ENCODE results near the gene IL2RA. TPM values are rescaled to one million over a fixed set of nuclear protein-coding genes. Genes with fewer than 3 reads are reported as not detected.

Gene IL2RA
- polyA plus RNA-seq, 1 donor (not counting 4 experiments of a cell fraction or from before 2014, with no cell fraction given): not detected

DNA sequence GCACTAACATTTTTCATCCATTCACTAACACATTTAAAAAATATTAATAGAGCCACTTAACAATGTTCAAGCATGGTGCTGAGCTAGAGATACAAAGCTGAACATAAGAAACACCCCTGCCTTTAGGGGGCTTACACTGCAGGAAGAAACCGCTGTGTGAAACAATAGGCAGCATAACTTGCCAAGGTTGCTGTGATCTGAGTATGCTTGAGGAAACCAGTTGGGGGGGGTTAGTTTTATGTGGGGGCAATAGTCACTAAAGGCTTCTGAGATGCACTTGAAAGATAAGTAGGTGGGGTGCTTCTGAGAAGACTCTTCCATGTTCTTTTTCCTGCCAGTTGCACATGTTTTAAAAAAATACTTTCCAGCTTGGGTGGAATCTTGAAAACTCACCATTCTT is 29.5 kb upstream of the IL2RA start:
- Histone ChIP-seq H3K4me1 (ENCODE audit: control insufficient read depth, extremely low read depth, insufficient read depth, low read length) (peaks cover 17% of the 10 kb centered on the region), H4K20me1 (ENCODE audit: control insufficient read depth, extremely low read depth, insufficient read depth, low read length) (peaks cover 24% of the 10 kb centered on the region), H2AFZ (ENCODE audit: control insufficient read depth, low read length) (no peak overlapping the region), H3K4me3 (ENCODE audit: control insufficient read depth in 2 of 3, extremely low read depth in 1 of 3, insufficient read depth in 2 of 3, low read depth in 1 of 3, low read length in 3 of 3) (peak overlapping the region in 1 of 3 experiments; percentile 9), H3K9me3 (ENCODE audit: control insufficient read depth, low read depth, low read length) (no peaks in the 10 kb centered on the region), H3K36me3 (ENCODE audit: control insufficient read depth in 2 of 2, extremely low read depth in 1 of 2, insufficient read depth in 2 of 2, low read length in 2 of 2) (peaks cover 0 to 2% of the 10 kb centered on the region in 2 experiments), H3K9me1 (ENCODE audit: control insufficient read depth, extremely low read depth, insufficient read depth, low read length) (no peaks in the 10 kb centered on the region), H3K79me2 (ENCODE audit: control insufficient read depth, insufficient read depth, low read length) (peaks cover 77% of the 10 kb centered on the region), H3K4me2 (ENCODE audit: control insufficient read depth, extremely low read depth, insufficient read depth, low read depth, low read length) (peak overlapping the region; percentile 42), H3K9ac (ENCODE audit: control insufficient read depth, extremely low read depth, insufficient read depth, low read length) (no peak overlapping the region), H3K27me3 (ENCODE audit: control insufficient read depth, extremely low read depth, insufficient read depth, low read length) (no peaks in the 10 kb centered on the region), H3K27ac (ENCODE audit: control insufficient read depth, insufficient read depth, low read length) (no peak overlapping the region)
- no peak for DNase-seq (ENCODE audit: low read depth, low spot score)
- dilution Hi-C loops (cut with MboI; ENCODE audit: extremely low pct_ligation_motif_present, low sequenced_read_pairs): loop anchor here (25.0 kb wide), 1 partner anchor 129 kb away; no protein-coding TSS in a partner anchor
- FAIRE-seq: no peak
- no peak for TF ChIP-seq EZH2 (IDR thresholded peaks at IDR 0.05; ENCODE audit: low read length)
- TF ChIP-seq CTCF (optimal IDR thresholded peaks at IDR 0.05 in 1 of 3, IDR thresholded peaks at IDR 0.05 in 1 of 3, conservative IDR thresholded peaks at IDR 0.05 in 1 of 3; ENCODE audit: extremely low read depth in 1 of 3, insufficient read depth in 2 of 3, low read length in 3 of 3): no peak

DNA sequence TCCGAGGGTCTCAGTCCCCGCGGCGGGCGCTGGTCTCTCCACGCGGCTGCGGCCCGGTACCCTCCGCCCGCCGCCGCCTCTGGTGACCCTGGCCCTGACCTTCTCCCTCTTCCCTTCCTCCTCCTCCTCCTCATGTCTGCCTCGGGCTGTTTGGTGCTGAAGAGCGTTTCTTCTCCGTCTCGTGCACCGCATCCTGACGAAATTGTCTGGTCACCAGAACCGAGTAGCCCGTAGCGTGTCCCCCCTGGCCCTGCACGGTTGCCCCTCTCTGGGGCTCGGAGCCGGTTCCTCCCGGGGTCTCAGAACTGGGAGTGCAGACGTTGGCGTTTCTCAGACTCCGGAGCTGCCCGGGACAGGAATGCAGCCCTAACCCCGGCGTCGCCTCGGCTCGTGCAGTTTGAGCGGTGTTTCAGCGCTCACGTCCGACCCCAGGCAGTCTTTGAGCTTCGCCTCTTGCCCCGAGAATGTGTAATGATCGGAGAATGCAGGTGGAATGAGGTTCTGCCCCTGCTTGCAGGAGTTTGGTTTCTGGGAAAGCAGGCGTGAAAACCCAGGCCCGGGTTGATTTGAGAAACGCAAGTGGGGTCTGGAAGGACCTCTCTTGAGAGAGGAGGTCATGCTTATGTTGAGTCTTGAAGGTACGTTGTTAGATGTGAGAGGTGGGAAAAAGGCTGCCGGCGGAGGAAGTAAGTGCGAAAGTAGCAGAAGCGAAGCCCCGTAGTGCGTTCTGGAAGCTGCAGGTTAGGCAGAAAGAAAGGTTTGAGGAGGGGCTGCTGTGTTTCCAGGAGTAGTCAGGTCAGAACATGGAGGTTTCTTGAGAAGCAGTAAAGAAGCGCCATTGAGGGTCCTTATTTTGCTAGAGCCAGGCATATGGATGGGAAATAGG is 27.4 kb upstream of the IL2RA start:
- peak overlapping the region; percentile 92 for H3K9ac ChIP-seq (ENCODE audit: control insufficient read depth, extremely low read depth, insufficient read depth, low read length)
- no peaks in the 10 kb centered on the region for H3K9me1 ChIP-seq (ENCODE audit: control insufficient read depth, extremely low read depth, insufficient read depth, low read length)
- dilution Hi-C loops (cut with MboI; ENCODE audit: extremely low pct_ligation_motif_present, low sequenced_read_pairs): loop anchor here (25.0 kb wide), 1 partner anchor 127 kb away; no protein-coding TSS in a partner anchor
- TF ChIP-seq CTCF (optimal IDR thresholded peaks at IDR 0.05 in 1 of 3, IDR thresholded peaks at IDR 0.05 in 1 of 3, conservative IDR thresholded peaks at IDR 0.05 in 1 of 3; ENCODE audit: extremely low read depth in 1 of 3, insufficient read depth in 2 of 3, low read length in 3 of 3) (no peak), EZH2 (IDR thresholded peaks at IDR 0.05; ENCODE audit: low read length) (no peak)
- H4K20me1 ChIP-seq (ENCODE audit: control insufficient read depth, extremely low read depth, insufficient read depth, low read length): peaks cover 9% of the 10 kb centered on the region
- no peaks in the 10 kb centered on the region for H3K9me3 ChIP-seq (ENCODE audit: control insufficient read depth, low read depth, low read length)
- peak overlapping the region; percentile 27 for H2AFZ ChIP-seq (ENCODE audit: control insufficient read depth, low read length)
- H3K4me2 ChIP-seq (ENCODE audit: control insufficient read depth, extremely low read depth, insufficient read depth, low read depth, low read length): peak overlapping the region; percentile 96
- peaks cover 17% of the 10 kb centered on the region for H3K4me1 ChIP-seq (ENCODE audit: control insufficient read depth, extremely low read depth, insufficient read depth, low read length)
- H3K79me2 ChIP-seq (ENCODE audit: control insufficient read depth, insufficient read depth, low read length): peaks cover 57% of the 10 kb centered on the region
- FAIRE-seq: peak; percentile 32
- peak; percentile 25 for DNase-seq (ENCODE audit: low read depth, low spot score)
- no peaks in the 10 kb centered on the region for H3K27me3 ChIP-seq (ENCODE audit: control insufficient read depth, extremely low read depth, insufficient read depth, low read length)
- H3K4me3 ChIP-seq (ENCODE audit: control insufficient read depth in 2 of 3, extremely low read depth in 1 of 3, insufficient read depth in 2 of 3, low read depth in 1 of 3, low read length in 3 of 3): peak overlapping the region; percentile 80 to 84 (median 84)
- H3K27ac ChIP-seq (ENCODE audit: control insufficient read depth, insufficient read depth, low read length): peak overlapping the region; percentile 83
- H3K36me3 ChIP-seq (ENCODE audit: control insufficient read depth in 2 of 2, extremely low read depth in 1 of 2, insufficient read depth in 2 of 2, low read length in 2 of 2): no peaks in the 10 kb centered on the region
